22Rv1 (cell line): ENCODE results near the gene PPP1R14C.

Experiments
- H3K27ac ChIP-seq: fragments of 450-650 bp; 2 replicates; pipeline ENCODE4 v1.5.1; 2017
- ZFX ChIP-seq: fragments of 450-650 bp; IDR thresholded peaks from 2 replicates; pipeline ENCODE4 v1.6.1; 2017; ENCODE audit warnings: antibody characterized with exemption, borderline replicate concordance
- TF ChIP-seq, protein P1 (sequence below): fragments of 450-650 bp; IDR thresholded peaks from 2 replicates; pipeline ENCODE4 v1.5.1; 2017; ENCODE audit warnings: mild to moderate bottlenecking

The PPP1R14C gene

DNA sequence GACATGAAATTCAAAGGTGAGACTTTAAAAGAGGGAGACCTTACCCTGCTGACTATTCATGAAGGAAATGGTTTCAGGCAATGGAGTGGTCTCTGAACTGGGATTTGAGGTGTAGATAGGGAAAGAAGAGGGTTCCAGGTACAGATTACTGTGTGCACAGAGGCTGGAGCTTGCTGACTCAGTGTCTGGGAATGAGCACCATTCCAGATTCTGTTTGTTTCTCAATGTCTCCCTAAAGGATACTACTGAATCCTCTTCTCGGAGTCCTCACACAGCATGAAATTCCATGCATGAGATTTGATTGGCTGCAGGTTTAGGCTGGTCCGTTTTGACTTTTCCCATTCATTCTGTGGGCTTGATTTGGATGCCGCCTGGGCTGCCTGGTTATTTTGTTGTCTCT lies 49.0 kb downstream of the PPP1R14C start:
- TF ChIP-seq ZFX: no peak
- TF ChIP-seq, protein P1, sequence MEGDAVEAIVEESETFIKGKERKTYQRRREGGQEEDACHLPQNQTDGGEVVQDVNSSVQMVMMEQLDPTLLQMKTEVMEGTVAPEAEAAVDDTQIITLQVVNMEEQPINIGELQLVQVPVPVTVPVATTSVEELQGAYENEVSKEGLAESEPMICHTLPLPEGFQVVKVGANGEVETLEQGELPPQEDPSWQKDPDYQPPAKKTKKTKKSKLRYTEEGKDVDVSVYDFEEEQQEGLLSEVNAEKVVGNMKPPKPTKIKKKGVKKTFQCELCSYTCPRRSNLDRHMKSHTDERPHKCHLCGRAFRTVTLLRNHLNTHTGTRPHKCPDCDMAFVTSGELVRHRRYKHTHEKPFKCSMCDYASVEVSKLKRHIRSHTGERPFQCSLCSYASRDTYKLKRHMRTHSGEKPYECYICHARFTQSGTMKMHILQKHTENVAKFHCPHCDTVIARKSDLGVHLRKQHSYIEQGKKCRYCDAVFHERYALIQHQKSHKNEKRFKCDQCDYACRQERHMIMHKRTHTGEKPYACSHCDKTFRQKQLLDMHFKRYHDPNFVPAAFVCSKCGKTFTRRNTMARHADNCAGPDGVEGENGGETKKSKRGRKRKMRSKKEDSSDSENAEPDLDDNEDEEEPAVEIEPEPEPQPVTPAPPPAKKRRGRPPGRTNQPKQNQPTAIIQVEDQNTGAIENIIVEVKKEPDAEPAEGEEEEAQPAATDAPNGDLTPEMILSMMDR: no peak
- no peak overlapping the region for H3K27ac ChIP-seq

DNA sequence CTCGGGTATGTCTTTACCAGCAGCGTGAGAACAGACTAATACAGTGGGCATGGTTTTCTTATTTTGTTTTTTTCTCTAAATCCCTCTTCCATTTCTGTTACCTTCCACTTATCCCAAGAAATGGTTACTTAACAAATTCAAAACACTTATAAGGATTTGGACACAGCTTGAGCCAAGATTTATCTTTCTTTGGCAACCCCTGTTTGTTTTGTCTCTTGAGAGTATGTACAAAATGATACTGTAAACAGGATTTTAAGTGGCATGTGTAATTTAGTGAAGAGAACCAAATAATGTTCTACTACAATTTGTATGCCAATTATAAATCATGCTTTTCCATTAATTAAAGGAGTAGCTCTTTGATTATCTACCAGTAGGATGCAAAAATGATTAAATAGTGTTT lies 51.4 kb downstream of the PPP1R14C start:
- no peak overlapping the region for H3K27ac ChIP-seq
- TF ChIP-seq, protein P1: no peak
- TF ChIP-seq ZFX: no peak

DNA sequence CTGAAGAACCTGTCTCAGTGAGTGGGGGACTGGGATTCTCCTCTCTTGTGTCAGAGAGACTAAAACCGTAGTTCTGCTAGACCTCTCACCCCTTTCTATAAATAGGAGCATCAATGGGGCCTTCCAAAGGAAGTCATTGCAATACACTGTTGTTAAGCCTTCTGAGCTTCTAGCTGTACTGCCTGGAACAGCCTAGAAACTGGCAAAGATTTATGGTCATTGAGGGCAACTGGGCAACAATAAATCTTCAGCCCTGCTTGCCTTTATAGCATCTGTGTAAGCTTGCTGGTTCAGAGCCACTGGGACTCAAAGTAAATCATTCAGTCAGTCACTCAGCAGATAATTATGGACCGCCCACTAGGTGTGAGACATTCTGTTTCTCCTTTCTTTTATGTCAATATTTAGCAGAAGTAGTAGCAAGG lies 53.2 kb downstream of the PPP1R14C start:
- TF ChIP-seq, protein P1: no peak
- TF ChIP-seq ZFX: no peak
- H3K27ac ChIP-seq: no peak overlapping the region

DNA sequence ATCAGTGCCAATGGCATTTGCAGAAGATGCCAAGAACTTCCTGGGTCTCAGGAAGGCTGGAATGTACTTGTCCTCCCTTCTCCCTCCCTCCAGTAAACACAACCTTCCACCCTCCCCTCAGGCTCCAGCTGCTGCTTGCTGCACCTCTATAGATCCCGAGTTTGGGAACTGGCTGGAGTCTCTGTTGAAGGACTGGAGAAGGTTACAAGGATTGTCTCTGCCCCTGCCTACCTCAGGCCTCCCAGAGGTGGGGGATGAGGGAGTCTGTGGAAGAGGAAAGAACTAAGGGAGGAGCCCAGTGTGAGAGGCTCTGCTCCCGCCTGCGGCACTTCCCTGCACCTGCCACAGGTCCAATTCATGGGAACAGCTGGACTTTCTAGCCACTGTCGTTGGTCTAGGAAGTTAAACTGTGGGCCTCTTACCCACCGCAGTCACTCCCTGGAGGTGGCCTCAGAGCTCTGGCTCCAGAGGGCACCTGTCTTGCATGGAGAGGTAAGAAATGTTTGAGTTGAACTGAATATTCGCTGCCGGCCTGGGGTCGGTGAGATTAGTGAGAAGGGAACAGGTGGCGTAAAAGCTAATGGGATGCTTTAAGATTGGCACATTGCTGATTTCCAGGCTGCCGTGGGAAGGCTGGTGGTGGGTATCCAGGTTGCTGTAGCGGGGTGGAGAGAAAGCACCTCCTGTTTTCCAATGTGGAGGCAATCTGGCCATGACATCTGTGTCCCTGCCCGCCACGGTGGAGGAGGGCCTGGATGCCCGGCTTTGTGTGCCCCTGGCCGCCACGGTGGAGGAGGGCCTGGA lies 54.3 kb downstream of the PPP1R14C start:
- TF ChIP-seq, protein P1: no peak
- TF ChIP-seq ZFX: no peak
- H3K27ac ChIP-seq: no peak overlapping the region

DNA sequence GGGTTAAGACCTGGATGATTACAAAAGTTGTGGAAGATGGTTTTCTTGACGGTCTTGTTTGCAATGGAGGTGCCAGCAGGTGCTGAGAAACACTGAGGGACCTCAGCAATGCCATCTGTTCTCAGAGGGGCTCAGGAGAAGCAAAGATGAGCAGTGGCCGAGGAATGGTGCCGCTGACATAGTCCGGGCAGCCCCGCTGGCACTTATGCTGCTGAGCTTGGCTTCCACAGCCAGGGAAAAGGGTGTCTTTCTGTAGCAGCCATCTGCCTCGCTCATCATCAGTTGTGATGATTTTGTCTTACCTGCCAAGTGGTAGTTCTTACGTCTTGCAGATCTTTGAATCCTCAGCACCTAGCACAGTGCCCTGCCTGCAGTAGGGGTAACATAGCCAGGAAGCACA lies 55.7 kb downstream of the PPP1R14C start:
- H3K27ac ChIP-seq: no peak overlapping the region

DNA sequence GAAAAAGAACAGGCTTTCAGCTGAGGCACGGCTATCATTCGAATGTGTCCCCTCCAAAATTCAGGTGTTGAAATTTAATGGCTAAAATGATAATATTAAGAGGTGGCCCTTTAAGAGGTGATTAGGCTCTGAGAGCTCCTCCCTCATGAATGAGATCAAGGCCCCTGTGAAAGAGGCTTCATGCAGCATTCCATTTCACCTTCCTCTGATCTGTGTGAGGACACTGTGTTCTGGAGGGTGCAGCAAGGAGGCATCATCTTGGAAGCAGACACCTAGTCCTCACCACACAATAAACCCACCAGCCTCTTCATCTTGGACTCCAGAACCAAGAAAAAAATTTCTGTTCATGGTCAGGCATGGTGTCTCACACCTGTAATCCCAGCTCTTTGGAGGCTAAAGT lies 56.4 kb downstream of the PPP1R14C start:
- H3K27ac ChIP-seq: no peak overlapping the region
- no peak for TF ChIP-seq ZFX
- TF ChIP-seq, protein P1: no peak

More for the DNA sequence above, 55.7 kb downstream of the PPP1R14C start:
- TF ChIP-seq, protein P1: no peak
- TF ChIP-seq ZFX: no peak

DNA sequence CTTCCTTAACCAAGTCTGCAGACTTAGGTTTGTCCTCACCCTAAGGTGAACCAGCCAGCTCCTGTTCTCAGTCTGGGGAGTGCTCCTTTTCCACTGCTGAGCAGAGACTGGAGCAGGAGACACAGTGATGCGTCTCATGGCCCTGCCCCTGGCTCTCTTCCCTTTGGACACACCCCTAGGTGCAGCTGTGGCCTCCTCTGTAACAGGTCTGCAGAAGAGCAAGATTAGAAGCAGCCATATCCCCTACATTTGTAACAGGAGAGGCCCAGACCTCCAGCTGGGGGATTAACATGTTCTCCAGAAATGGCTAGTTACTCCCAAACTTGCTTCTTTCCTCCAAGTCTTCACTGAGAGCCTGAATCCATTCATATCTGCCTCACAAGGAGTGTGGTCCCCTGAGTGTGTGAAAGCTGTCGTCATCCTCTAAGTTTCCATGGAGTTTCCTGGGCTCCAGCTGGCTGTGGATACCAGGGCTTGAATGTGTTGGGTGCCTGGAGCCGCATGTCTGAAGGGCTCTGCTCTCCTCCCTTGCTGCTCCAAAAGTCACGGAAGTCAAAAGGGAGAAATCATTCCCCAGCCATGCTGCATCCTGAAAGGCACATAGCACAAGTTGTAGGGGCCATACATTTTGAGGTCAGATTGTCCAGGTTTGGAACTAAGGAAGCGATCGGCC lies 57.7 kb downstream of the PPP1R14C start:
- H3K27ac ChIP-seq: no peak overlapping the region
- TF ChIP-seq, protein P1: no peak
- TF ChIP-seq ZFX: no peak
